ENCODE measurements around the gene EXT2.

DNA sequence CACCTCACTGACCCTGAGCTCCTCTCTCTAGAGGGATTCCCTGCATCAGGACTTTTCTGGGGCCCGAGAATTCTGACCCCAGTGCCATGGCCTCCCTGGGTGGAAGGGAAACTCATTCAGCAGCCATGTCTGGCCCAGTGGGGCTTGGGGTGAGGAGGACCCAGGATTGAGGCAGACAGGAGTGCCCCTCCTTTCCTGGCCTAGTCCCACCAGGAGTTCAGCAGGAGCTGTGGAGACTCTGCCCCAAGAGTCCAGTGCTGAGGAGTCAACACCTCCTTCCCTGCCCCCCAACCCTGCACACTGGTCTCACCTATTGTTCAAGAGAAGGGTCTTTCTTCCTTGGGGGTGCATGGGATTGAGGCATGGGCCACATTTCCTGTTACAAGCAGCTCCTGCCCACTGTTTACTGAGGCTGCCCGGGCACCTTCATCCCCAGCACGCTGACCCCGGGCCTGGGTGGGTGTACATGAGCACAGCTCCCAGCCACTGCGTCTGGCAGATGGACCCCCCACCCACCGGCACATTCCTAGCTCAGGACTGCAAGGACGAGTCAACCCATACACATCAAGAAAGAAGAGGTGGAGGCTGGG is 180.6 kb downstream of the EXT2 start:
- TF ChIP-seq, protein P1, sequence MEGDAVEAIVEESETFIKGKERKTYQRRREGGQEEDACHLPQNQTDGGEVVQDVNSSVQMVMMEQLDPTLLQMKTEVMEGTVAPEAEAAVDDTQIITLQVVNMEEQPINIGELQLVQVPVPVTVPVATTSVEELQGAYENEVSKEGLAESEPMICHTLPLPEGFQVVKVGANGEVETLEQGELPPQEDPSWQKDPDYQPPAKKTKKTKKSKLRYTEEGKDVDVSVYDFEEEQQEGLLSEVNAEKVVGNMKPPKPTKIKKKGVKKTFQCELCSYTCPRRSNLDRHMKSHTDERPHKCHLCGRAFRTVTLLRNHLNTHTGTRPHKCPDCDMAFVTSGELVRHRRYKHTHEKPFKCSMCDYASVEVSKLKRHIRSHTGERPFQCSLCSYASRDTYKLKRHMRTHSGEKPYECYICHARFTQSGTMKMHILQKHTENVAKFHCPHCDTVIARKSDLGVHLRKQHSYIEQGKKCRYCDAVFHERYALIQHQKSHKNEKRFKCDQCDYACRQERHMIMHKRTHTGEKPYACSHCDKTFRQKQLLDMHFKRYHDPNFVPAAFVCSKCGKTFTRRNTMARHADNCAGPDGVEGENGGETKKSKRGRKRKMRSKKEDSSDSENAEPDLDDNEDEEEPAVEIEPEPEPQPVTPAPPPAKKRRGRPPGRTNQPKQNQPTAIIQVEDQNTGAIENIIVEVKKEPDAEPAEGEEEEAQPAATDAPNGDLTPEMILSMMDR (IDR thresholded peaks at IDR 0.05): no peak
- no peak for TF ChIP-seq ZFX (IDR thresholded peaks at IDR 0.05; ENCODE audit: borderline replicate concordance)

Data from 22Rv1 (cell line).